OCI-LY1 (cell line): ENCODE measurements around the gene TGM2.

Experiments
- CTCF ChIP-seq: fragments of 200-600 bp; sonication (generic), shearing (Covaris generic); IDR thresholded peaks from 2 replicates; pipeline ENCODE4 v1.5.1; 2017; ENCODE audit warnings: mild to moderate bottlenecking, antibody characterized with exemption, low read length, moderate library complexity, mixed read lengths
- EZH2 ChIP-seq: fragments of 200-600 bp; sonication (generic), shearing (Covaris generic); IDR thresholded peaks from 2 replicates; pipeline ENCODE4 v1.8.0; 2017; ENCODE audit warnings: borderline replicate concordance, mixed run types, mild to moderate bottlenecking, antibody characterized with exemption, low read length, moderate library complexity, mixed read lengths

DNA sequence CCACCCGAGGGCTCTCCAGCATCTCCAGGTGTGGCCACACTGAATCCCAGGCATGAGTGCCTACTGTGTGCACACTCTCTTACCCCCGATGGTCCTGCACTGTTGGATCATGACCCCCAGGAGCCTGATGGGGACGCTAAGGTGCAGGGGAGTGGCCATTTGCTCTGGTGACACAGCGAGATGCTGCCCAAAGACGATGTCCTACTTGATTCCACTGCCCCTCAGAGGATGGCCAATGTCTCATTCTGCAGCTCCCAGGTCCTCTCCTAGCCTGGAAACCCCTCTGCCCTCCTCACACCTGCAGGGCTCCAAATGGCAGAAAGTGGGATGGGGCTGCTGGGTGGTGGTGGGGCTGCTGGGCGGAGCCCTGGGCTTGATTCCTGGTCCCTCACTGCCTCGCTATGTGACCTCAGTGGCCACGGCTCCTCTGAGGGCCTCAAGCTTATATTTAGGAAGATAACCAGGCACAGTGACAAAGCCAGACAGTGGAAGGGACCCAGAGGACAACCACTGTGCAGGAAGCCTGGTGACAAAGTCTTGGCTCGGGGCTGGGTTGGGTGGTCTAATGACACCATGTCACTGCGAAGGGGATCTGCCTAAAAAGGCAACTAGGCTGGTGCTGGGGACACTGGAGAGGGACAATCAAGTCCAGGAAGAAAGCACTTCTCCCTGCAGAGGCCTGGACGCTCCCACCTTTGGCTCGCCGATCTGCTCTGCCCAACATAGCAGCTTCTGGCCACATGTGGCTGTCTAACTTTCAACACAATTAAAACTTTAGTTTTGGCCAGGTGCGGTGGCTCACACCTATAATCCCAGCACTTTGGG, 28.4 kb downstream of the TGM2 start:
- TF ChIP-seq EZH2 (no peak), CTCF (no peak)
